Esophagus (tissue), 2 donors: Measurements from ENCODE around the gene RSPH10B2. TPM values are rescaled to one million over a fixed set of nuclear protein-coding genes. Genes with fewer than 3 reads are reported as not detected.
"Not testable (repeated sequence)": the region's sequence is repeated elsewhere in the genome, so short reads cannot be mapped to it uniquely, and the experiment has no call there.

ENCODE experiments used
- H3K27ac ChIP-seq, 2 donors: one replicate each; pipeline ENCODE4 v1.5.1; 2013; ENCODE audit warnings: low read depth in 2 of 2, mild to moderate bottlenecking in 2 of 2, inconsistent platforms in 1 of 2, low read length in 1 of 2, moderate library complexity in 1 of 2
- H3K27me3 ChIP-seq, 2 donors: one replicate each; pipeline ENCODE4 v1.6.1; 2013; ENCODE audit warnings: low read length in 2 of 2, control low read depth in 1 of 2, mild to moderate bottlenecking in 1 of 2; ENCODE audit not compliant: insufficient read depth in 2 of 2, control insufficient read depth in 1 of 2
- H3K36me3 ChIP-seq, 2 donors: one replicate each; pipeline ENCODE4 v1.6.1; 2013; ENCODE audit warnings: low read length in 1 of 2; ENCODE audit not compliant: control insufficient read depth in 2 of 2, insufficient read depth in 2 of 2
- H3K4me1 ChIP-seq, 2 donors: one replicate each; pipeline ENCODE4 v1.6.1; 2013; ENCODE audit warnings: low read length in 1 of 2; ENCODE audit not compliant: control insufficient read depth in 2 of 2, insufficient read depth in 2 of 2
- H3K4me3 ChIP-seq, 2 donors: one replicate each; pipeline ENCODE4 v1.5.1; 2013; ENCODE audit warnings: low read length in 2 of 2, mild to moderate bottlenecking in 2 of 2, low read depth in 1 of 2, moderate library complexity in 1 of 2
- H3K9me3 ChIP-seq, 2 donors: one replicate each; pipeline ENCODE4 v1.6.1; 2013; ENCODE audit warnings: mild to moderate bottlenecking in 2 of 2, low read depth in 1 of 2, low read length in 1 of 2, moderate library complexity in 1 of 2; ENCODE audit not compliant: control insufficient read depth in 2 of 2, insufficient read depth in 1 of 2
- WGBS, 2 donors: extraction: QIAGEN DNeasy Blood & Tissue Kit; methylation state at CpG; one replicate each; pipeline ENCODE4 v1.1.7; 2013; 5-methylcytosine and 5-hydroxymethylcytosine counted together
- polyA plus RNA-seq, 2 donors: library from polyadenylated mRNA; stranded (reverse); fragments of 200-250 nt; gene quantifications; one replicate each; pipeline ENCODE4 v1.2.3, GENCODE V29; 2013
- donor health status: healthy with polysubstance abuse.
- donor health status: Bipolar disorder and iron deficiency.

Gene RSPH10B2
- under 1 TPM; 0.04 to 0.10 TPM for polyA plus RNA-seq

GRCh38 chr7:6753964-6754363 is at the start of gene RSPH10B2:
RSPH10B2 (plus strand) TSS chr7:6754103; CDS start chr7:6757678, 3,575 bp downstream.
- H3K9me3 ChIP-seq, H3K36me3 ChIP-seq, H3K4me1 ChIP-seq, H3K27me3 ChIP-seq, H3K27ac ChIP-seq, H3K4me3 ChIP-seq: not testable (repeated sequence)
- WGBS, 2 donors = 17 to 24% methylated on average over 16 to 25 of the region's 38 CpGs

- H3K4me1 ChIP-seq = peaks cover 5 to 10% of the 10 kb centered on the region in 2 donors
- H3K27me3 ChIP-seq = no peaks in the 10 kb centered on the region
- WGBS, 2 donors = 0 to 1% methylated on average over 46 to 47 of the region's 47 CpGs
- H3K4me3 ChIP-seq = peak overlapping the region; percentile 80 to 96
- H3K27ac ChIP-seq = peak overlapping the region; percentile 84 to 86
- peaks cover 10 to 24% of the 10 kb centered on the region in 2 donors for H3K36me3 ChIP-seq
- peaks cover 0 to 14% of the 10 kb centered on the region in 2 donors for H3K9me3 ChIP-seq
These were observed 47.8 kb upstream of the RSPH10B2 start for GRCh38 chr7:6705959-6706665.

GRCh38 chr7:6706666-6707407 is 47.1 kb upstream of the RSPH10B2 start, which contains the start of gene ZNF12:
ZNF12 (minus strand) TSS chr7:6706947; CDS start chr7:6705173, 1,774 bp downstream.
- H3K27ac ChIP-seq = peak within 1 kb of the TSS; percentile 84 to 86
- H3K9me3 ChIP-seq = peaks cover 0 to 10% of the 10 kb centered on the region in 2 donors
- H3K4me3 ChIP-seq = peak within 1 kb of the TSS; percentile 80 to 96
- WGBS, 2 donors = 1 to 2% methylated on average over 52 to 65 of the region's 65 CpGs
- peaks cover 6 to 18% of the 10 kb centered on the region in 2 donors for H3K36me3 ChIP-seq
- H3K27me3 ChIP-seq = no peaks in the 10 kb centered on the region
- peaks cover 5 to 10% of the 10 kb centered on the region in 2 donors for H3K4me1 ChIP-seq

DNA sequence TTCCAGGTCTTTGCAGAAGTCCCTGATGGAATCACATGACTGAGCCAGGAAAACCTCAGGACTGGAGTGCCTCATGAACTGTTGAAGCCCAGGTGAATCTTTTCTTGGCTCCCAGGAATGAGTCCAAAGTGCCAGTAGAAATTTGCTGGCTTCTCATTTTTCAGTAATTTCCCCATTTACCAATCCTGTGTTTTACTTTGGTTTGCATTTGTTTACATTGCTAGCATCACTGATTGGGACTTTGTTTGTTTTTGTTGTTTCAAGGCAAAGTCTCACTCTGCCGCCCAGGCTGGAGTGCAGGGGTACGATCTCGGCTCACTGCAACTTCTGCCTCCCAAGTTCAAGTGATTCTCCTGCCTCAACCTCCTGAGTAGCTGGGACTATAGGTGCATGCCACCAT is 45.6 kb upstream of the RSPH10B2 start:
- 80 to 88% methylated on average over 3 of the region's 3 CpGs for WGBS, 2 donors
- no peak overlapping the region for H3K4me3 ChIP-seq
- H3K36me3 ChIP-seq = peaks cover 6 to 9% of the 10 kb centered on the region in 2 donors
- no peak overlapping the region for H3K27ac ChIP-seq
- H3K9me3 ChIP-seq = peaks cover 0 to 4% of the 10 kb centered on the region in 2 donors
- peaks cover 4 to 9% of the 10 kb centered on the region in 2 donors for H3K4me1 ChIP-seq
- H3K27me3 ChIP-seq = no peaks in the 10 kb centered on the region

DNA sequence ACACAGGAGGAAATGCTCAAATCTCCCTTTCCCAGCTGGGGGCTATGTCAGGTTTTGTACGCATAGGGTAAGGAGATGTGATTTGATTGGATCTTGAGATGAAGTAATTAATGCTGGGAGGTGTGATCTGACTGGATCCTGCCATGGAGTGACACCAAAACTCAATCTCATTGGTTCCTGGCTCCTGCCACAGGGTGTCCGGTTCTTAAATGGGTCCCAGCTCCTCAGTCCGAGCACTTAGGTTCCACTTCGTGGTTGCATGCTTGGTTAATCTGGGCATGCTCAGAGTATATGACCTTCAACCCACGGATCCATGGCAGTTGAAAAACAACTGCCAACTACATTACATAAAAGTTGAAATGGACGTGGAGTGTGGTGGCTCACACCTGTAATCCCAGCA is 44.1 kb upstream of the RSPH10B2 start:
- H3K27me3 ChIP-seq = no peaks in the 10 kb centered on the region
- no peaks in the 10 kb centered on the region for H3K9me3 ChIP-seq
- 83 to 91% methylated on average over 6 of the region's 6 CpGs for WGBS, 2 donors
- H3K4me1 ChIP-seq = peaks cover 2 to 5% of the 10 kb centered on the region in 2 donors
- no peak overlapping the region for H3K27ac ChIP-seq
- peaks cover 0 to 2% of the 10 kb centered on the region in 2 donors for H3K36me3 ChIP-seq
- H3K4me3 ChIP-seq = no peak overlapping the region

- Histone ChIP-seq H3K4me1 (no peaks in the 10 kb centered on the region), H3K27ac (no peak overlapping the region), H3K27me3 (no peaks in the 10 kb centered on the region), H3K36me3 (no peaks in the 10 kb centered on the region), H3K9me3 (no peaks in the 10 kb centered on the region), H3K4me3 (no peak overlapping the region)
- WGBS, 2 donors = 74 to 82% methylated on average over 5 of the region's 5 CpGs
These were observed 39.5 kb upstream of the RSPH10B2 start for GRCh38 chr7:6714360-6714759.

DNA sequence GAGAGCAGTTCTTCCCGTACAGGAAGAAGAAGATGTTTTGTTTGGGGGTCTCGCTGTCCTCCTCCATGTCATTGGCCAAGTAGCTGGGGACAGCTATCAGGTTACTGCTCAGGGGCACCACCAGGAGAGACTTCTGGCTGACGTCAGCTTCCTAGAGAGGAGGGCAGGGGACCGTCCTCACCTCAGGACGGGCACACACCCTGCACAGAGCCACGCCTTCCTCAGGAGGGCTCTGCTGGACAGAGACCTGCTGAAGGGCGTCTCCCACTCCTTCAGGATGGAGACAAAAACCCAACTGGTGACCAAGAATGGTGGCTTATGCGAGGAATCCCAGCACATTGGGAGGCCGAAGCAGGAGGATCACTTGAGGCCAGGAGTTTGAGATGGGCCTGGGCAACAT is 38.0 kb upstream of the RSPH10B2 start:
- 67 to 81% methylated on average over 9 of the region's 9 CpGs for WGBS, 2 donors
- H3K27ac ChIP-seq, H3K9me3 ChIP-seq, H3K27me3 ChIP-seq, H3K36me3 ChIP-seq, H3K4me1 ChIP-seq, H3K4me3 ChIP-seq: not testable (repeated sequence)

- Histone ChIP-seq H3K27ac (no peak overlapping the region), H3K36me3 (no peaks in the 10 kb centered on the region), H3K9me3 (no peaks in the 10 kb centered on the region), H3K4me3 (no peak overlapping the region), H3K27me3 (no peaks in the 10 kb centered on the region), H3K4me1 (no peaks in the 10 kb centered on the region)
- 58 to 63% methylated on average over 6 of the region's 6 CpGs for WGBS, 2 donors
These were observed 35.8 kb upstream of the RSPH10B2 start for GRCh38 chr7:6718124-6718523.

DNA sequence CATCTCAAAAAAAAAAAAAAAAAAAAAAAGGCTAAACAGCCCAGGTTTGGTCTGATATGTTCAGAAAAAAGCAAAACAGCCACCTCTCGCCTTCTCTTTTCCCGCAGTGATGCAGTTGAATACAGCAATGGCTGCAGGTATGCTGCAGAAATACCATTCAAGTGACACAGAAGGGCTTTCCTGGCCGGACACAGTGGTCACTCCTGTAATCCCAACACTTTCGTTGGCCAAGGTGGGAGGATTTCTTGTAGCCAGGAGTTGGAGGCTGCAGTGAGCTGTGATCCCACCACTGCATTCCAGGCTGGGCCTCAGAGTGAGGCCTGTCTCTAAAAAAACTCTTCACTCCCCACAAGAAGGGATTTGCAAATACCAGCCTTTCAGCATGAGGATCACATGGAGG is 29.6 kb upstream of the RSPH10B2 start:
- H3K36me3 ChIP-seq, H3K4me1 ChIP-seq, H3K27me3 ChIP-seq, H3K4me3 ChIP-seq, H3K27ac ChIP-seq, H3K9me3 ChIP-seq: not testable (repeated sequence)
- 76 to 92% methylated on average over 4 of the region's 4 CpGs for WGBS, 2 donors
